Measurements from ENCODE around the gene DPH1. TPM values are rescaled to one million over a fixed set of nuclear protein-coding genes. Genes with fewer than 3 reads are reported as not detected.
A peak's percentile ranks its signal among the peaks of the same experiment; 100 is the strongest.

Gene DPH1
- polyA plus RNA-seq, 2 of the 4 experiments (the other 2 are of a cell fraction), result 25.5 to 33.6 TPM

GRCh38 chr17:2029911-2030778 is at the start of gene DPH1 (continued):
- TF ChIP-seq FOXS1 (CRISPR knock-in tag; IDR thresholded peaks at IDR 0.05) (no peak), RNF2 (IDR thresholded peaks at IDR 0.05; ENCODE audit: borderline replicate concordance, low read depth) (no peak), ESRRA (IDR thresholded peaks at IDR 0.05; ENCODE audit: borderline replicate concordance, low read length) (no peak), KDM1A (IDR thresholded peaks at IDR 0.05; ENCODE audit: low read depth) (0 out of 2 replicates have a peak, but pooled peaks have one; percentile 6), MYC (IDR thresholded peaks at IDR 0.05; ENCODE audit: borderline replicate concordance, low read length) (peak; percentile 99), RCOR1 (IDR thresholded peaks at IDR 0.05; ENCODE audit: low read depth, low read length) (no peak), TFCP2L1 (CRISPR knock-in tag; IDR thresholded peaks at IDR 0.05) (no peak), MAX (IDR thresholded peaks at IDR 0.05) (peak; percentile 98), FOSB (CRISPR knock-in tag; IDR thresholded peaks at IDR 0.05) (no peak), HOXB13 (CRISPR knock-in tag; IDR thresholded peaks at IDR 0.05; ENCODE audit: low read depth) (no peak), MAZ (IDR thresholded peaks at IDR 0.05; ENCODE audit: borderline replicate concordance, low read depth, low read length) (peak; percentile 99), POLR2A (IDR thresholded peaks at IDR 0.05; ENCODE audit: low read length) (peak; percentile 64), PBX3 (IDR thresholded peaks at IDR 0.05) (0 out of 2 replicates have a peak, but pooled peaks have one; percentile 59), JUN (IDR thresholded peaks at IDR 0.05) (peak in 1 of 2 experiments; percentile 87; a peak in 3 of 5 replicates), KDM5A (IDR thresholded peaks at IDR 0.05) (peak; percentile 88), GATA3 (IDR thresholded peaks at IDR 0.05; ENCODE audit: borderline replicate concordance) (peak; percentile 62; the same call in 1 of the 2 replicates), E2F6 (IDR thresholded peaks at IDR 0.05; ENCODE audit: borderline replicate concordance, low read depth) (peak; percentile 68), BHLHE40 (IDR thresholded peaks at IDR 0.05; ENCODE audit: low read depth, low read length) (no peak), FOSL2 (IDR thresholded peaks at IDR 0.05) (no peak), FOSL2 (CRISPR knock-in tag; IDR thresholded peaks at IDR 0.05) (no peak), HDAC2 (IDR thresholded peaks at IDR 0.05) (no peak), EHF (CRISPR knock-in tag; IDR thresholded peaks at IDR 0.05) (no peak)
- TF ChIP-seq, protein P1, sequence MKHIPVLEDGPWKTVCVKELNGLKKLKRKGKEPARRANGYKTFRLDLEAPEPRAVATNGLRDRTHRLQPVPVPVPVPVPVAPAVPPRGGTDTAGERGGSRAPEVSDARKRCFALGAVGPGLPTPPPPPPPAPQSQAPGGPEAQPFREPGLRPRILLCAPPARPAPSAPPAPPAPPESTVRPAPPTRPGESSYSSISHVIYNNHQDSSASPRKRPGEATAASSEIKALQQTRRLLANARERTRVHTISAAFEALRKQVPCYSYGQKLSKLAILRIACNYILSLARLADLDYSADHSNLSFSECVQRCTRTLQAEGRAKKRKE (CRISPR knock-in tag; IDR thresholded peaks at IDR 0.05; ENCODE audit: low read depth), result no peak
- TF ChIP-seq, protein P2, sequence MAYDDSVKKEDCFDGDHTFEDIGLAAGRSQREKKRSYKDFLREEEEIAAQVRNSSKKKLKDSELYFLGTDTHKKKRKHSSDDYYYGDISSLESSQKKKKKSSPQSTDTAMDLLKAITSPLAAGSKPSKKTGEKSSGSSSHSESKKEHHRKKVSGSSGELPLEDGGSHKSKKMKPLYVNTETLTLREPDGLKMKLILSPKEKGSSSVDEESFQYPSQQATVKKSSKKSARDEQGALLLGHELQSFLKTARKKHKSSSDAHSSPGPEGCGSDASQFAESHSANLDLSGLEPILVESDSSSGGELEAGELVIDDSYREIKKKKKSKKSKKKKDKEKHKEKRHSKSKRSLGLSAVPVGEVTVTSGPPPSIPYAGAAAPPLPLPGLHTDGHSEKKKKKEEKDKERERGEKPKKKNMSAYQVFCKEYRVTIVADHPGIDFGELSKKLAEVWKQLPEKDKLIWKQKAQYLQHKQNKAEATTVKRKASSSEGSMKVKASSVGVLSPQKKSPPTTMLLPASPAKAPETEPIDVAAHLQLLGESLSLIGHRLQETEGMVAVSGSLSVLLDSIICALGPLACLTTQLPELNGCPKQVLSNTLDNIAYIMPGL (CRISPR knock-in tag; IDR thresholded peaks at IDR 0.05; ENCODE audit: borderline replicate concordance), result no peak

Measured in A549 (cell line).